ENCODE data around the gene ASCL4. TPM values are rescaled to one million over a fixed set of nuclear protein-coding genes. Genes with fewer than 3 reads are reported as not detected.

Gene ASCL4
- total and polyA plus RNA-seq, 2 donors (not counting 1 experiment from before 2014, with no cell fraction given): not detected

DNA sequence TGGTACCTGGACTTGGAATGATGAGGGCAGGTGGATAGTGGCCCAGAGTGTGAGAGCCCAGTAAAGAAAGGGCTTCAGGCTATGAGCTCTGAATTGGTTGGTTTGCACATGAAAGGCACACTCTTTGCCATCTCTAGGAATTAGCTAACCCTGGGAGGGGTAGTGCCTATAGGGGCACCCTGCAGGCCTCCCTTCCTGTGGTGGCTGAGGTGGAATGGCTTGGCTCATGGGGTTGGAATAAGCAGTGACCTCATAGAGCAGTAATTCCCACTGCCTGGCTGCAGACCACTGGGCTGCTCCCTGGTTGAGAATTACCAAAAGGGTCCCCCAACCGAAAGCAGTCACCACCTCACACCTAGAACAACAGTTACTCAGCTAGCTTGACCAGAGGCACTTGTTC is 42.7 kb downstream of the ASCL4 start:
- peaks cover 3% of the 10 kb centered on the region for H3K27me3 Mint-ChIP-seq
- Histone ChIP-seq H3K4me2 (replicated peaks; ENCODE audit: low read depth, low read length, poor library complexity, severe bottlenecking) (no peak overlapping the region), H2AFZ (ENCODE audit: insufficient read depth, low read depth, low read length, poor library complexity, severe bottlenecking) (no peak overlapping the region), H3K9ac (ENCODE audit: low read length) (no peak overlapping the region), H3K27me3 (replicated peaks in 1 of 4; ENCODE audit: control extremely low read depth in 1 of 4, control insufficient read depth in 3 of 4, insufficient read depth in 4 of 4, low read length in 3 of 4) (no peaks in the 10 kb centered on the region), H3K4me3 (ENCODE audit: control extremely low read depth in 1 of 5, extremely low read depth in 1 of 5, insufficient read depth in 1 of 5, low read depth in 2 of 5, low read length in 4 of 5) (no peak overlapping the region), H3K4me1 (ENCODE audit: control insufficient read depth in 2 of 2, insufficient read depth in 2 of 2, low read length in 2 of 2) (no peaks in the 10 kb centered on the region), H3K27ac (ENCODE audit: low read length in 2 of 2) (no peak overlapping the region), H4K20me1 (ENCODE audit: control insufficient read depth, insufficient read depth, low read length, poor library complexity, severe bottlenecking) (no peaks in the 10 kb centered on the region), H3K9me3 (ENCODE audit: control extremely low read depth in 1 of 3, control insufficient read depth in 2 of 3, insufficient read depth in 1 of 3, low read length in 2 of 3) (peaks cover 0 to 28% (median 23%) of the 10 kb centered on the region in 3 donors), H3K36me3 (replicated peaks in 1 of 2; ENCODE audit: control extremely low read depth in 1 of 2, control insufficient read depth in 1 of 2, extremely low read depth in 1 of 2, insufficient read depth in 2 of 2, low read length in 1 of 2) (no peaks in the 10 kb centered on the region), H3K79me2 (ENCODE audit: control insufficient read depth, insufficient read depth, low read length) (no peaks in the 10 kb centered on the region)
- no peak for TF ChIP-seq EZH2 (IDR thresholded peaks at IDR 0.05; ENCODE audit: borderline replicate concordance, insufficient read depth, low read depth, low read length, poor library complexity, severe bottlenecking)
- TF ChIP-seq, protein P1, sequence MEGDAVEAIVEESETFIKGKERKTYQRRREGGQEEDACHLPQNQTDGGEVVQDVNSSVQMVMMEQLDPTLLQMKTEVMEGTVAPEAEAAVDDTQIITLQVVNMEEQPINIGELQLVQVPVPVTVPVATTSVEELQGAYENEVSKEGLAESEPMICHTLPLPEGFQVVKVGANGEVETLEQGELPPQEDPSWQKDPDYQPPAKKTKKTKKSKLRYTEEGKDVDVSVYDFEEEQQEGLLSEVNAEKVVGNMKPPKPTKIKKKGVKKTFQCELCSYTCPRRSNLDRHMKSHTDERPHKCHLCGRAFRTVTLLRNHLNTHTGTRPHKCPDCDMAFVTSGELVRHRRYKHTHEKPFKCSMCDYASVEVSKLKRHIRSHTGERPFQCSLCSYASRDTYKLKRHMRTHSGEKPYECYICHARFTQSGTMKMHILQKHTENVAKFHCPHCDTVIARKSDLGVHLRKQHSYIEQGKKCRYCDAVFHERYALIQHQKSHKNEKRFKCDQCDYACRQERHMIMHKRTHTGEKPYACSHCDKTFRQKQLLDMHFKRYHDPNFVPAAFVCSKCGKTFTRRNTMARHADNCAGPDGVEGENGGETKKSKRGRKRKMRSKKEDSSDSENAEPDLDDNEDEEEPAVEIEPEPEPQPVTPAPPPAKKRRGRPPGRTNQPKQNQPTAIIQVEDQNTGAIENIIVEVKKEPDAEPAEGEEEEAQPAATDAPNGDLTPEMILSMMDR (IDR thresholded peaks at IDR 0.05): no peak
- DNase-seq (no peak), ATAC-seq (ENCODE audit: low read depth) (no peak)
- WGBS (ENCODE audit: insufficient coverage): 82% methylated on average over 1 of the region's 1 CpG
- CTCF ChIA-PET: no interaction called here
- intact Hi-C loops (cut with micrococcal nuclease): no loop called here
- POLR2A ChIA-PET: no interaction called here
- no peak overlapping the region for H3K27ac Mint-ChIP-seq
- no peak overlapping the region for H3K4me3 Mint-ChIP-seq
- no peaks in the 10 kb centered on the region for H3K4me1 Mint-ChIP-seq
- peaks cover 9% of the 10 kb centered on the region for H3K9me3 Mint-ChIP-seq (ENCODE audit: insufficient read depth)

GRCh38 chr12:107818984-107819383 is 44.5 kb downstream of the ASCL4 start:
- Histone ChIP-seq H4K20me1 (ENCODE audit: control insufficient read depth, insufficient read depth, low read length, poor library complexity, severe bottlenecking) (no peaks in the 10 kb centered on the region), H3K27ac (ENCODE audit: low read length in 2 of 2) (no peak overlapping the region), H2AFZ (ENCODE audit: insufficient read depth, low read depth, low read length, poor library complexity, severe bottlenecking) (no peak overlapping the region), H3K9me3 (ENCODE audit: control extremely low read depth in 1 of 3, control insufficient read depth in 2 of 3, insufficient read depth in 1 of 3, low read length in 2 of 3) (peaks cover 0 to 32% (median 23%) of the 10 kb centered on the region in 3 donors), H3K4me2 (replicated peaks; ENCODE audit: low read depth, low read length, poor library complexity, severe bottlenecking) (no peak overlapping the region), H3K36me3 (replicated peaks in 1 of 2; ENCODE audit: control extremely low read depth in 1 of 2, control insufficient read depth in 1 of 2, extremely low read depth in 1 of 2, insufficient read depth in 2 of 2, low read length in 1 of 2) (no peaks in the 10 kb centered on the region), H3K9ac (ENCODE audit: low read length) (no peak overlapping the region), H3K4me1 (ENCODE audit: control insufficient read depth in 2 of 2, insufficient read depth in 2 of 2, low read length in 2 of 2) (no peaks in the 10 kb centered on the region), H3K27me3 (replicated peaks in 1 of 4; ENCODE audit: control extremely low read depth in 1 of 4, control insufficient read depth in 3 of 4, insufficient read depth in 4 of 4, low read length in 3 of 4) (no peaks in the 10 kb centered on the region), H3K79me2 (ENCODE audit: control insufficient read depth, insufficient read depth, low read length) (no peaks in the 10 kb centered on the region), H3K4me3 (ENCODE audit: control extremely low read depth in 1 of 5, extremely low read depth in 1 of 5, insufficient read depth in 1 of 5, low read depth in 2 of 5, low read length in 4 of 5) (no peak overlapping the region)
- WGBS (ENCODE audit: insufficient coverage): 81% methylated on average over 6 of the region's 7 CpGs
- H3K4me1 Mint-ChIP-seq: peaks cover 3% of the 10 kb centered on the region
- H3K27ac Mint-ChIP-seq: no peak overlapping the region
- ChIA-PET CTCF (no interaction called here), POLR2A (no interaction called here)
- peaks cover 19% of the 10 kb centered on the region for H3K27me3 Mint-ChIP-seq
- no peak for TF ChIP-seq EZH2 (IDR thresholded peaks at IDR 0.05; ENCODE audit: borderline replicate concordance, insufficient read depth, low read depth, low read length, poor library complexity, severe bottlenecking)
- TF ChIP-seq, protein P1 (IDR thresholded peaks at IDR 0.05): no peak
- no peak overlapping the region for H3K4me3 Mint-ChIP-seq
- intact Hi-C loops (cut with micrococcal nuclease): no loop called here
- DNase-seq: no peak
- peaks cover 14% of the 10 kb centered on the region for H3K9me3 Mint-ChIP-seq (ENCODE audit: insufficient read depth)
- ATAC-seq (ENCODE audit: low read depth): no peak

Data from B cell (primary cell).